Common myeloid progenitor, CD34-positive (primary cell): ENCODE results near the gene CRLF1.

ENCODE experiments used
- CTCF ChIA-PET: fragments of 350-600 bp; sonication (Branson Sonifier 250); formaldehyde crosslinking; loops from one replicate; lab custom pipeline; 2021; ENCODE audit warnings: antibody characterized with exemption; lab: Charles Lee
- POLR2A ChIA-PET: fragments of 350-600 bp; sonication (Branson Sonifier 250); formaldehyde crosslinking; loops from one replicate; lab custom pipeline; 2021; ENCODE audit warnings: antibody characterized with exemption; lab: Charles Lee
- DNase-seq, 3 donors: peaks; one replicate each; pipeline versions ENCODE4 v3.0.0 to v3.0.0-alpha.2; 2013
- H3K27ac ChIP-seq, 2 experiments: 1 replicate in 1 of 2; 2 replicates in 1 of 2; pipeline ENCODE4 v1.7.0; 2013; ENCODE audit warnings: inconsistent platforms in 2 of 2, low read length in 2 of 2, mild to moderate bottlenecking in 2 of 2, low read depth in 1 of 2, moderate library complexity in 1 of 2; ENCODE audit not compliant: severe bottlenecking in 2 of 2, insufficient read depth in 1 of 2, poor library complexity in 1 of 2
- H3K27me3 ChIP-seq, 5 experiments: replicated peaks in 2 of 5; 1 replicate in 3 of 5; 2 replicates in 2 of 5; pipeline versions ENCODE4 v1.6.1 to v1.7.0; 2013; ENCODE audit warnings: low read length in 4 of 5, mild to moderate bottlenecking in 2 of 5, moderate library complexity in 2 of 5, inconsistent platforms in 1 of 5; ENCODE audit not compliant: insufficient read depth in 5 of 5, control insufficient read depth in 4 of 5
- H3K36me3 ChIP-seq, 4 experiments: 1 replicate in 2 of 4; 2 replicates in 2 of 4; pipeline versions ENCODE4 v1.6.1 to v1.7.0; 2013; ENCODE audit warnings: low read length in 3 of 4, control low read depth in 1 of 4, mild to moderate bottlenecking in 1 of 4; ENCODE audit not compliant: control insufficient read depth in 4 of 4, insufficient read depth in 4 of 4
- H3K4me1 ChIP-seq, 4 experiments: 1 replicate in 3 of 4; 2 replicates in 1 of 4; pipeline versions ENCODE4 v1.6.1 to v1.7.1; 2013; ENCODE audit warnings: low read length in 3 of 4, mild to moderate bottlenecking in 3 of 4, control low read depth in 1 of 4, inconsistent platforms in 1 of 4, moderate library complexity in 1 of 4; ENCODE audit not compliant: control insufficient read depth in 4 of 4, insufficient read depth in 4 of 4; ENCODE audit errors: control extremely low read depth in 1 of 4
- H3K4me3 ChIP-seq, 7 experiments: 1 replicate in 4 of 7; 2 replicates in 3 of 7; pipeline versions ENCODE4 v1.5.1 to v1.7.0; 2013; ENCODE audit warnings: mild to moderate bottlenecking in 7 of 7, low read length in 6 of 7, moderate library complexity in 6 of 7, inconsistent platforms in 2 of 7, low read depth in 2 of 7, control low read depth in 1 of 7; ENCODE audit not compliant: insufficient read depth in 4 of 7, control insufficient read depth in 1 of 7; ENCODE audit errors: extremely low read depth in 1 of 7
- H3K9me3 ChIP-seq, 5 experiments: 1 replicate in 4 of 5; 2 replicates in 1 of 5; pipeline versions ENCODE4 v1.6.1 to v1.7.1; 2013; ENCODE audit warnings: low read length in 4 of 5, mild to moderate bottlenecking in 2 of 5, inconsistent platforms in 1 of 5, low read depth in 1 of 5, moderate library complexity in 1 of 5; ENCODE audit not compliant: control insufficient read depth in 4 of 5, insufficient read depth in 2 of 5; ENCODE audit errors: control extremely low read depth in 1 of 5
- WGBS: methylation state at CpG from one replicate; pipeline ENCODE4 v1.1.5; 2013; ENCODE audit not compliant: insufficient coverage; 5-methylcytosine and 5-hydroxymethylcytosine counted together

CRLF1 gene

DNA sequence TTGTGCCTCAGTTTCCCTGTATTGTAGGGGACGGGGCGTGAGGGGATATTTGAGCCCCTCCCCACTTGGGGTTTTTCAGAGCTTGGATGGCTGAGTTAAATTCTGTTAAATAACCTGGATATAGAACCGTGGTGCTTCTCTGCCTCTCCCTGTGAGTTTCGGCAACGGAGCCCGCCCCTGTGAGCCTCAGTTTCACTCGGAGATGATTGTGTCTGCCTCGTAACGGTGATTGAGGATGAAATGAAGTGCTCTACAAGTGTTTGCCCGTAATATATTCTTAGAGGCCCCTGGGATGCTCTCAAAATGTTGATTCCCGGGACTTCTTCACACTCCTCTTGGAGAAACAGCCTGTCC, 48.4 kb downstream of the CRLF1 start:
- ChIA-PET CTCF (interaction anchor here (0.8 to 1.6 kb wide), 6 partner anchors 13 to 118 kb away, joined by 3 to 7 read pairs (median 3); partner anchors contain the start of gene UBA52), POLR2A (interaction anchor here (1.8 kb wide), 1 partner anchor 13 kb away, joined by 5 read pairs; the partner anchor contains the start of gene UBA52)
- 13% methylated on average over 6 of the region's 11 CpGs for WGBS
- Histone ChIP-seq H3K4me3 (peak overlapping the region; percentile 55 to 97 (median 93)), H3K27ac (peak overlapping the region; percentile 82 to 94), H3K4me1 (peaks cover 5 to 18% (median 11%) of the 10 kb centered on the region in 4 experiments), H3K36me3 (peaks cover 5 to 21% (median 13%) of the 10 kb centered on the region in 4 experiments), H3K27me3 (no peaks in the 10 kb centered on the region), H3K9me3 (no peaks in the 10 kb centered on the region)
- DNase-seq: peak in 1 of 3 donors; percentile 14

DNA sequence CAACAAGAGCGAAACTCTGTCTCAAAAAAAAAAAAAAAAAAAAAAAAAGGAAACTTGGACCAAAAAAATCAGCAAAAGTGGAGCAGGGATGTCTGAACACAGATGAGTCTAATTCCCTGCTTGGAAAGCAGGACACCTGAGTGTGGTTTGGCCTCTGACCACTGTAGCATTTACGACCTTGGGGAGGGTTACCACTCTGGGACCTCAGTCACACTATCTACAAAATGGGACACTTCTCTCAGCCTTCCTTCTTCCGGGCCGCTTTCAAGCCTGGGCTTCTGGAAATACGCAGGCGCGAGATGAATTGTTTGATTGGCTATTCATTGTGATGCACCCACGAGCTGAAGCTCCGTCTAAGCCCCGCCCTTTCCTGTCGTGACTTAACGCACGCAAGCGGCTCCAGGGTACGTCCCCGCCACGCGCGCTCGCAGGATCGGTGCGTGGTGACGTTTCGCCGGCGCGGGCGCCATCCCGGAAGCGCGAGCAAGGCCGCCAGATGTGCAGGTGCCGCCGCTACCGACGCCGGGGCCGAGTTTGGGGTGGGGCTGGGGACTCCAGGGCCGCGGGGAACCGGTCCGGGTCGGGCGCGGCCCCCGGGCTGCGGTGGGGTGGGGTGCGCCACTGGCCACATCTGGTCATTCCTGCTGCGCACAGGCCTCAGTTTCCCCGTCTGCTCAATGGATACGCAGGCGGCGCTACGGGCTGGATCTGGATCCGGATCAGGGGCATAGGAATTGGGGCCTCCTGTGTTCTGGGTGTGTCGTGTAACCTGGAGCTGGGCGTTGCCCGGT, 49.0 kb downstream of the CRLF1 start, which contains the start of gene KXD1:
Gene KXD1 (plus strand): TSS at position 460 of the 791 bp plus-strand sequence. CDS start 4,187 bp downstream, outside the sequence.
- Histone ChIP-seq H3K4me1 (peaks cover 5 to 18% (median 11%) of the 10 kb centered on the region in 4 experiments), H3K36me3 (peaks cover 4 to 15% (median 9%) of the 10 kb centered on the region in 4 experiments), H3K9me3 (no peaks in the 10 kb centered on the region), H3K27me3 (no peaks in the 10 kb centered on the region), H3K27ac (peak within 1 kb of the TSS; percentile 82 to 94), H3K4me3 (peak within 1 kb of the TSS; percentile 55 to 97 (median 93))
- CTCF ChIA-PET: interaction anchor here (0.8 to 1.6 kb wide), 7 partner anchors 10 to 119 kb away, joined by 3 to 7 read pairs (median 3); partner anchors contain the start of gene UBA52
- WGBS: 0% methylated on average over 50 of the region's 58 CpGs
- POLR2A ChIA-PET: interaction anchor here (0.7 to 1.8 kb wide), 2 partner anchors 14 to 68 kb away, joined by 3 to 5 read pairs; partner anchors contain the start of gene UBA52
- DNase-seq: peak; percentile 100

DNA sequence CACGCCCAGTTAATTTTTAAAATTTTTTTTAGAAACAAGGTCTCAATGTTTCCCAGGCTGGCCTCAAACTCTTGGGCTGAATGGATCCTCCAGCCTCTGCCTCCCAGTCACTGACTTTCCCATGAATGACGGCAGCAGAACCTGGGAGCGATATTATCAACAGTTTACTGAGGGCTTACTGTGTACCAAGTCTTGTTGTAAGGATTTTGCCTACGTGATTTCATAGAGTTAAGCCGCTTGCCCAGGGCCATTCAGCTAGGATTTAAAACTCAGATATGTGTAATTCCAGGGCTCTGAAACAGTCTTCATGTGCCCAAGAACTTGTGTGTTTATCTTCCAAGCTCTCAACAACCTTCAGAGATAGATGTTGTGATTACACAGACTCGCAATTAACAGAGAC, 55.0 kb downstream of the CRLF1 start:
- ChIA-PET POLR2A (interaction anchor here (0.7 kb wide), 1 partner anchor 277 kb away, joined by 12 read pairs; no protein-coding TSS in a partner anchor), CTCF (interaction anchor here (1.1 kb wide), 1 partner anchor 23 kb away, joined by 3 read pairs; no protein-coding TSS in a partner anchor)
- Histone ChIP-seq H3K4me1 (no peaks in the 10 kb centered on the region), H3K27ac (no peak overlapping the region), H3K27me3 (no peaks in the 10 kb centered on the region), H3K9me3 (no peaks in the 10 kb centered on the region), H3K4me3 (no peak overlapping the region), H3K36me3 (no peaks in the 10 kb centered on the region)
- DNase-seq: no peak
- WGBS: 96% methylated on average over 4 of the region's 6 CpGs

DNA sequence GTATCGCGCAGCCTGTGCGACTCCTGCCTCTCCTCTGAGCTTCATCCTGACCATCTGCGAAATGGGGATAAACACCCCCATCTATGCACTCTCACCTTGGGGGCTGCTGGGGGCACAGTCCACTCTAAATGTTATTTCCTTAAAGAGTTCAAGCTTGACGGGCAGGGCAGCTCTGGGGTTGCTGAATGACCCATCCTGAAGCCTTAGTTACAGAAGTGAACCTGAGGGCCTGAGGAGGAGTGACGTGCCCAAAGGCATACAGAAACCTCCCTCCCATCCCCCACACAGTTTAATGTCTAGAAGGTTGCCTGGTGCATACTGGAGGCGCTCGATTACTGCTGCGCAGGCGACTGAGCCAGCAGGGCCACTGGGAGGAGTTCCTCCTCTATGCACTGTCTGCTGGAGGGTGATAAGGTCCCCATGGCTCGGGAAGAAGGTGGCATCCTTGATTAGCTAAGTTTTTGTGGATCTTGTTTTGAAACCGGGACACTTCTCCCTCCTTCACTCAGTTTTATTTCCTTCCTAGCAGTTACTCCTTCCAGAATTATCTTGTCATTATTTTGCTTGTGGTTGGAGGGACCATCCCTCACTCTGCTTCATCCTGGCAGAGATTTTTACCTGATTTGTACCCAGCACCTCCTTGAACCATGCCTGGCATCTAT, 62.7 kb downstream of the CRLF1 start:
- WGBS: 4% methylated on average over 6 of the region's 12 CpGs
- ChIA-PET POLR2A (interaction anchor here (1.2 kb wide), 1 partner anchor 21 kb away, joined by 3 read pairs; no protein-coding TSS in a partner anchor), CTCF (interaction anchor here (0.8 to 2.2 kb wide), 3 partner anchors 10 to 44 kb away, joined by 3 to 6 read pairs (median 6); partner anchors contain the start of gene REX1BD)

More for the DNA sequence above, 62.7 kb downstream of the CRLF1 start:
- H3K27ac ChIP-seq: peak overlapping the region in 1 of 2 experiments; percentile 66
- H3K36me3 ChIP-seq: peaks cover 0 to 26% (median 18%) of the 10 kb centered on the region in 4 experiments
- peaks cover 6 to 18% (median 15%) of the 10 kb centered on the region in 4 experiments for H3K4me1 ChIP-seq
- peak; percentile 85 to 94 (median 91) for DNase-seq
- H3K9me3 ChIP-seq: no peaks in the 10 kb centered on the region
- no peaks in the 10 kb centered on the region for H3K27me3 ChIP-seq
- peak overlapping the region in 6 of 7 experiments; percentile 34 to 84 (median 60) for H3K4me3 ChIP-seq
